ENCODE data around the gene BRD1.

GRCh38 chr22:49872347-49872746, 44.7 kb upstream of the BRD1 start:
- no peak for TF ChIP-seq CTCF (IDR thresholded peaks at IDR 0.05; ENCODE audit: insufficient read depth, low read depth, low read length)
- no peak for TF ChIP-seq EZH2 (IDR thresholded peaks at IDR 0.05; ENCODE audit: insufficient read depth, low read length)

Data from astrocyte (in vitro differentiated cells and primary cell).